GM12865 (cell line): ENCODE measurements around the gene PRG3.
A peak's percentile ranks its signal among the peaks of the same experiment; 100 is the strongest.

Experiments
- DNase-seq: peaks from one replicate; pipeline ENCODE4 v3.0.0; 2010; ENCODE audit warnings: low read depth
- H3K4me3 ChIP-seq: 2 replicates; pipeline ENCODE4 v1.5.1; 2011; ENCODE audit warnings: mild to moderate bottlenecking, low read depth, low read length, control low read depth
- CTCF ChIP-seq: IDR thresholded peaks from 2 replicates; pipeline ENCODE4 v1.5.1; 2011; ENCODE audit warnings: low read length, control low read depth, low read depth, inconsistent platforms; ENCODE audit not compliant: insufficient read depth; ENCODE audit errors: missing control alignments

Gene PRG3

GRCh38 chr11:57354699-57355098 is 26.3 kb downstream of the PRG3 start:
- H3K4me3 ChIP-seq = no peak overlapping the region
- TF ChIP-seq CTCF = no peak
- no peak for DNase-seq

GRCh38 chr11:57353852-57354251 is 27.1 kb downstream of the PRG3 start:
- TF ChIP-seq CTCF = no peak
- no peak for DNase-seq
- no peak overlapping the region for H3K4me3 ChIP-seq

GRCh38 chr11:57353446-57353845 is 27.5 kb downstream of the PRG3 start:
- TF ChIP-seq CTCF = no peak
- DNase-seq = no peak
- H3K4me3 ChIP-seq = no peak overlapping the region

- TF ChIP-seq CTCF = no peak
- no peak for DNase-seq
- H3K4me3 ChIP-seq = no peak overlapping the region
Measured at GRCh38 chr11:57353036-57353435, 27.9 kb downstream of the PRG3 start.

- peak; percentile 85 for TF ChIP-seq CTCF
- peak; percentile 54 for DNase-seq
- H3K4me3 ChIP-seq = no peak overlapping the region
Measured at GRCh38 chr11:57349491-57350274, 31.3 kb downstream of the PRG3 start.

- DNase-seq = no peak
- no peak overlapping the region for H3K4me3 ChIP-seq
- TF ChIP-seq CTCF = no peak
Measured at GRCh38 chr11:57348636-57349313, 32.2 kb downstream of the PRG3 start.
